ENCODE results near the gene STX16. TPM values are rescaled to one million over a fixed set of nuclear protein-coding genes. Genes with fewer than 3 reads are reported as not detected.

STX16 gene
- polyA plus RNA-seq, 3 donors: 15.6 to 165 (median 27.4) TPM

- H3K9me3 Mint-ChIP-seq: no peaks in the 10 kb centered on the region
- peaks cover 28 to 58% of the 10 kb centered on the region in 2 donors for H3K36me3 Mint-ChIP-seq
- peak in 1 of 3 donors; percentile 1 for DNase-seq
- H3K4me1 ChIP-seq (ENCODE audit: control insufficient read depth in 1 of 2, insufficient read depth in 2 of 2, low read length in 2 of 2): no peaks in the 10 kb centered on the region
- H3K27ac Mint-ChIP-seq: peak overlapping the region in 1 of 7 donors; percentile 15
- no peak for TF ChIP-seq CTCF (IDR thresholded peaks at IDR 0.05)
- no peak overlapping the region for H3K4me3 Mint-ChIP-seq
- no peak overlapping the region for H2AFZ ChIP-seq (ENCODE audit: insufficient read depth, low read depth, low read length, poor library complexity, severe bottlenecking)
- H3K9ac ChIP-seq (ENCODE audit: insufficient read depth, low read length, poor library complexity, severe bottlenecking): no peak overlapping the region
- H3K36me3 ChIP-seq (replicated peaks in 1 of 2; ENCODE audit: control insufficient read depth in 1 of 2, insufficient read depth in 2 of 2, low read length in 2 of 2): peaks cover 31 to 64% of the 10 kb centered on the region in 2 donors
- H3K27me3 Mint-ChIP-seq (ENCODE audit: low read depth in 3 of 3): peaks cover 0 to 2% (median 0%) of the 10 kb centered on the region in 3 donors
- H3K79me2 ChIP-seq (ENCODE audit: insufficient read depth, low read length): no peaks in the 10 kb centered on the region
- H4K20me1 ChIP-seq (ENCODE audit: insufficient read depth, low read length): no peaks in the 10 kb centered on the region
- WGBS (ENCODE audit: insufficient coverage): 94% methylated on average over 13 of the region's 17 CpGs
- H3K9me3 ChIP-seq (replicated peaks in 1 of 2; ENCODE audit: control insufficient read depth in 1 of 2, insufficient read depth in 1 of 2, low read length in 2 of 2): no peaks in the 10 kb centered on the region
- no peak overlapping the region for H3K4me2 ChIP-seq (replicated peaks; ENCODE audit: extremely low read depth, low read length, poor library complexity, severe bottlenecking)
- no peak overlapping the region for H3K4me3 ChIP-seq (replicated peaks in 1 of 3; ENCODE audit: low read depth in 2 of 3, low read length in 3 of 3)
- intact Hi-C loops (cut with micrococcal nuclease): no loop called here
- no peaks in the 10 kb centered on the region for H3K4me1 Mint-ChIP-seq
- H3K27me3 ChIP-seq (ENCODE audit: control insufficient read depth in 2 of 2, insufficient read depth in 2 of 2, low read length in 2 of 2): no peaks in the 10 kb centered on the region
- no peak overlapping the region for H3K27ac ChIP-seq (ENCODE audit: low read depth in 1 of 2, low read length in 2 of 2)
These were observed 59.6 kb downstream of the STX16 start for GRCh38 chr20:58710481-58711265.

- Mint-ChIP-seq H3K4me3 (no peak overlapping the region), H3K27ac (no peak overlapping the region), H3K4me1 (no peaks in the 10 kb centered on the region), H3K36me3 (peaks cover 26 to 57% of the 10 kb centered on the region in 2 donors), H3K9me3 (no peaks in the 10 kb centered on the region), H3K27me3 (ENCODE audit: low read depth in 3 of 3) (peaks cover 0 to 2% (median 0%) of the 10 kb centered on the region in 3 donors)
- Histone ChIP-seq H3K27me3 (ENCODE audit: control insufficient read depth in 2 of 2, insufficient read depth in 2 of 2, low read length in 2 of 2) (no peaks in the 10 kb centered on the region), H3K9ac (ENCODE audit: insufficient read depth, low read length, poor library complexity, severe bottlenecking) (no peak overlapping the region), H4K20me1 (ENCODE audit: insufficient read depth, low read length) (no peaks in the 10 kb centered on the region), H3K4me1 (ENCODE audit: control insufficient read depth in 1 of 2, insufficient read depth in 2 of 2, low read length in 2 of 2) (no peaks in the 10 kb centered on the region), H3K4me2 (replicated peaks; ENCODE audit: extremely low read depth, low read length, poor library complexity, severe bottlenecking) (no peak overlapping the region), H3K9me3 (replicated peaks in 1 of 2; ENCODE audit: control insufficient read depth in 1 of 2, insufficient read depth in 1 of 2, low read length in 2 of 2) (no peaks in the 10 kb centered on the region), H3K4me3 (replicated peaks in 1 of 3; ENCODE audit: low read depth in 2 of 3, low read length in 3 of 3) (no peak overlapping the region), H3K79me2 (ENCODE audit: insufficient read depth, low read length) (no peaks in the 10 kb centered on the region), H2AFZ (ENCODE audit: insufficient read depth, low read depth, low read length, poor library complexity, severe bottlenecking) (no peak overlapping the region), H3K27ac (ENCODE audit: low read depth in 1 of 2, low read length in 2 of 2) (no peak overlapping the region), H3K36me3 (replicated peaks in 1 of 2; ENCODE audit: control insufficient read depth in 1 of 2, insufficient read depth in 2 of 2, low read length in 2 of 2) (peaks cover 31 to 63% of the 10 kb centered on the region in 2 donors)
- TF ChIP-seq CTCF (IDR thresholded peaks at IDR 0.05): no peak
- WGBS (ENCODE audit: insufficient coverage): 96% methylated on average over 16 of the region's 21 CpGs
- intact Hi-C loops (cut with micrococcal nuclease): no loop called here
- peak in 1 of 3 donors; percentile 1 for DNase-seq
These were observed 60.4 kb downstream of the STX16 start for GRCh38 chr20:58711266-58712051.

All from CD14-positive monocyte (primary cell).